Astrocyte (in vitro differentiated cells and primary cell): Measurements from ENCODE around the gene ZNF768.

ENCODE experiments used
- EZH2 ChIP-seq: IDR thresholded peaks from 2 replicates; pipeline ENCODE4 v1.6.1; 2012; ENCODE audit warnings: mild to moderate bottlenecking, low read length, inconsistent platforms; ENCODE audit not compliant: insufficient read depth
- TF ChIP-seq, protein P1 (sequence below): IDR thresholded peaks from 2 replicates; pipeline ENCODE4 v1.5.1; 2011; ENCODE audit warnings: low read depth, mild to moderate bottlenecking, inconsistent platforms, low read length, moderate library complexity; ENCODE audit not compliant: insufficient read depth

DNA sequence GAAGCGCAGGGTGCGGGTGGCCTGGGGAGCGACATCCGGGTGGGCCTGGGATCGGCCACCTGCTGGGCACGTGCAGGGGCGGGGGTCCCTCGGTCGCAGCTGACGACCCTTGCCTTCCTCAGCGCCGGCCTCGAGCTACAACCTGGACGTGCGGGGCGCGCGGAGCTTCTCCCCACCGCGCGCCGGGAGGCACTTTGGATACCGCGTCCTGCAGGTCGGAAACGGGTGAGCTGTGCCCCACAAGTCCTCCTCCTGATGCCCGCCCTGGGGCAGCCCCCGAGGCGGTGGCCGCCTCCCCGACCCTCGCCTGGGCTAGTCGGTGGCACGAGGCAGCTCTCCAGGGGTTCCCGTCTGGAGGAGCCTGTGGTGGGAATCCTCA, 52.3 kb downstream of the ZNF768 start:
- TF ChIP-seq, protein P1, sequence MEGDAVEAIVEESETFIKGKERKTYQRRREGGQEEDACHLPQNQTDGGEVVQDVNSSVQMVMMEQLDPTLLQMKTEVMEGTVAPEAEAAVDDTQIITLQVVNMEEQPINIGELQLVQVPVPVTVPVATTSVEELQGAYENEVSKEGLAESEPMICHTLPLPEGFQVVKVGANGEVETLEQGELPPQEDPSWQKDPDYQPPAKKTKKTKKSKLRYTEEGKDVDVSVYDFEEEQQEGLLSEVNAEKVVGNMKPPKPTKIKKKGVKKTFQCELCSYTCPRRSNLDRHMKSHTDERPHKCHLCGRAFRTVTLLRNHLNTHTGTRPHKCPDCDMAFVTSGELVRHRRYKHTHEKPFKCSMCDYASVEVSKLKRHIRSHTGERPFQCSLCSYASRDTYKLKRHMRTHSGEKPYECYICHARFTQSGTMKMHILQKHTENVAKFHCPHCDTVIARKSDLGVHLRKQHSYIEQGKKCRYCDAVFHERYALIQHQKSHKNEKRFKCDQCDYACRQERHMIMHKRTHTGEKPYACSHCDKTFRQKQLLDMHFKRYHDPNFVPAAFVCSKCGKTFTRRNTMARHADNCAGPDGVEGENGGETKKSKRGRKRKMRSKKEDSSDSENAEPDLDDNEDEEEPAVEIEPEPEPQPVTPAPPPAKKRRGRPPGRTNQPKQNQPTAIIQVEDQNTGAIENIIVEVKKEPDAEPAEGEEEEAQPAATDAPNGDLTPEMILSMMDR = no peak
- peak; percentile 62 for TF ChIP-seq EZH2
